Endothelial cell of umbilical vein (primary cell): ENCODE measurements around the gene NHS. TPM values are rescaled to one million over a fixed set of nuclear protein-coding genes. Genes with fewer than 3 reads are reported as not detected.

Experiments
- BruUV-seq: library from RNA; stranded (reverse); fragments of 400-500 nt; replicated peaks from 2 replicates; lab custom pipeline; 2021; lab: Mats Ljungman, UMichigan
- CTCF ChIA-PET: fragments of 300-600, 350-600 bp; sonication (Branson Sonifier 250); formaldehyde crosslinking; loops from one replicate; lab custom pipeline; 2021; ENCODE audit warnings: antibody characterized with exemption, inconsistent platforms; lab: Charles Lee
- POLR2A ChIA-PET: fragments of 300-600, 350-600 bp; sonication (Branson Sonifier 250); formaldehyde crosslinking; loops from one replicate; lab custom pipeline; 2021; ENCODE audit warnings: antibody characterized with exemption, inconsistent platforms; lab: Charles Lee
- DNase-seq: peaks from one replicate; pipeline ENCODE4 v3.0.0-alpha.2; 2011; ENCODE audit warnings: low read depth, low spot score
- FAIRE-seq: peaks from 2 replicates; lab custom pipeline; 2011; peaks lifted over from hg19 to GRCh38; lab: Jason Lieb, UNC
- H2AFZ ChIP-seq: 2 replicates; pipeline ENCODE4 v1.6.0; 2012; ENCODE audit warnings: low read depth, low read length, control low read depth, inconsistent platforms
- H3K27ac ChIP-seq: 2 replicates; pipeline ENCODE4 v1.5.1; 2011; ENCODE audit warnings: low read depth, mild to moderate bottlenecking, control low read depth, low read length, moderate library complexity; ENCODE audit not compliant: insufficient read depth
- H3K27me3 ChIP-seq, 2 experiments: 2 replicates each; pipeline versions ENCODE4 v1.6.0 to v1.6.1; 2011; ENCODE audit warnings: low read length in 2 of 2, mixed read lengths in 1 of 2; ENCODE audit not compliant: control insufficient read depth in 2 of 2, insufficient read depth in 2 of 2
- H3K36me3 ChIP-seq, 2 experiments: 2 replicates in 1 of 2; 3 replicates in 1 of 2; pipeline ENCODE4 v1.5.1; 2011; ENCODE audit warnings: low read length in 2 of 2, mild to moderate bottlenecking in 1 of 2, moderate library complexity in 1 of 2; ENCODE audit not compliant: control insufficient read depth in 2 of 2, insufficient read depth in 2 of 2; ENCODE audit errors: extremely low read depth in 1 of 2
- H3K4me1 ChIP-seq: 3 replicates; pipeline ENCODE4 v1.5.1; 2011; ENCODE audit warnings: mild to moderate bottlenecking, low read length; ENCODE audit not compliant: control insufficient read depth, insufficient read depth; ENCODE audit errors: extremely low read depth
- H3K4me2 ChIP-seq: 2 replicates; pipeline ENCODE4 v1.6.1; 2011; ENCODE audit warnings: low read length, control low read depth, mixed read lengths; ENCODE audit not compliant: insufficient read depth
- H3K4me3 ChIP-seq, 3 experiments: fragments of 200-600 bp in 1 of 3; sonication (generic), shearing (Covaris generic) in 1 of 3; replicated peaks in 1 of 3; 2 replicates each; pipeline ENCODE4 v1.5.1; 2011 to 2016; ENCODE audit warnings: control low read depth in 3 of 3, low read length in 3 of 3, mild to moderate bottlenecking in 2 of 3, inconsistent platforms in 1 of 3, low read depth in 1 of 3, moderate library complexity in 1 of 3; ENCODE audit not compliant: insufficient read depth in 1 of 3
- H3K79me2 ChIP-seq: 2 replicates; pipeline ENCODE4 v1.6.0; 2012; ENCODE audit warnings: low read length, inconsistent platforms; ENCODE audit not compliant: control insufficient read depth, insufficient read depth
- H3K9ac ChIP-seq: replicated peaks from 2 replicates; pipeline ENCODE3; 2011; ENCODE audit warnings: low read length, control low read depth; ENCODE audit not compliant: insufficient read depth; ENCODE audit errors: extremely low read depth
- H3K9me1 ChIP-seq: replicated peaks from 3 replicates; pipeline ENCODE4 v1.6.0; 2011; ENCODE audit warnings: mild to moderate bottlenecking, low read length; ENCODE audit not compliant: control insufficient read depth, insufficient read depth; ENCODE audit errors: extremely low read depth
- H3K9me3 ChIP-seq: replicated peaks from 2 replicates; pipeline ENCODE4 v1.5.1; 2012; ENCODE audit warnings: low read length, inconsistent platforms; ENCODE audit not compliant: control insufficient read depth, insufficient read depth
- H4K20me1 ChIP-seq: replicated peaks from 2 replicates; pipeline ENCODE3; 2011; ENCODE audit warnings: mild to moderate bottlenecking, low read length; ENCODE audit not compliant: control insufficient read depth, insufficient read depth; ENCODE audit errors: extremely low read depth
- EZH2 ChIP-seq: IDR thresholded peaks from 2 replicates; pipeline ENCODE4 v1.6.1; 2012; ENCODE audit warnings: borderline replicate concordance, low read depth, mild to moderate bottlenecking, moderate library complexity, low read length, inconsistent platforms; ENCODE audit not compliant: severe bottlenecking
- FOS ChIP-seq: IDR thresholded peaks from 2 replicates; pipeline ENCODE4 v1.6.1; 2011; ENCODE audit warnings: mild to moderate bottlenecking, low read length, moderate library complexity, borderline replicate concordance; ENCODE audit not compliant: insufficient read depth
- GATA2 ChIP-seq: IDR thresholded peaks from 2 replicates; pipeline ENCODE4 v1.7.0; 2011; ENCODE audit warnings: low read depth, mild to moderate bottlenecking, moderate library complexity, mixed read lengths, low read length; ENCODE audit not compliant: insufficient read length, insufficient read depth
- JUN ChIP-seq: IDR thresholded peaks from 2 replicates; pipeline ENCODE4 v1.6.1; 2011; ENCODE audit warnings: borderline replicate concordance, low read depth; ENCODE audit not compliant: insufficient read length, insufficient read depth
- MYC ChIP-seq: IDR thresholded peaks from one replicate; pipeline ENCODE4 v1.6.1; 2011; ENCODE audit warnings: mild to moderate bottlenecking, low read depth, low read length
- POLR2A ChIP-seq: IDR thresholded peaks from 2 replicates; pipeline ENCODE4 v1.6.1; 2012; ENCODE audit warnings: low read depth, mild to moderate bottlenecking, control low read depth, low read length
- POLR2AphosphoS5 ChIP-seq: IDR thresholded peaks from 2 replicates; pipeline ENCODE4 v1.6.1; 2012; ENCODE audit warnings: low read depth, mild to moderate bottlenecking, control low read depth, low read length, moderate library complexity; ENCODE audit not compliant: insufficient read depth
- dilution Hi-C: fragments of 300-500 bp; cut with MboI; formaldehyde crosslinking; loops from one replicate; pipeline ENCODE4 v1.15.0; 2019; ENCODE audit warnings: low sequenced_read_pairs; ENCODE audit not compliant: extremely low pct_ligation_motif_present
- intact Hi-C: fragments of 100-400 bp; cut with micrococcal nuclease; formaldehyde crosslinking; loops from one replicate; pipeline ENCODE4 v1.10.0; 2022
- polyA plus RNA-seq, 4 experiments: library from polyadenylated mRNA; depleted of rRNA in 3 of 4; stranded (reverse) in 3 of 4; unstranded in 1 of 4; fragments of >200 nt; gene quantifications; 2 replicates each; pipeline versions ENCODE4 v1.2.1 to v1.2.3, GENCODE V29; 2011 to 2012; ENCODE audit warnings: missing spikeins in 1 of 4
- total RNA-seq: library from RNA; stranded (reverse); gene quantifications from 2 replicates; pipeline ENCODE4 v1.2.3, GENCODE V29; 2021
- TF ChIP-seq, protein P1 (sequence below): IDR thresholded peaks from 2 replicates; pipeline ENCODE4 v1.6.1; 2011; ENCODE audit not compliant: insufficient read depth, insufficient read length
- TF ChIP-seq, protein P2 (sequence below), 2 donors: IDR thresholded peaks; 1 replicate in 1 of 2; 2 replicates in 1 of 2; pipeline ENCODE4 v1.5.1; 2011; ENCODE audit warnings: low read length in 2 of 2, mild to moderate bottlenecking in 2 of 2, moderate library complexity in 2 of 2, control low read depth in 1 of 2, inconsistent platforms in 1 of 2, low read depth in 1 of 2; ENCODE audit not compliant: insufficient read depth in 1 of 2; ENCODE audit errors: extremely low read depth in 1 of 2

NHS gene
- total and polyA plus RNA-seq, 2 donors (not counting 3 experiments of a cell fraction or from before 2014, with no cell fraction given): 0.07 to 0.46 TPM

DNA sequence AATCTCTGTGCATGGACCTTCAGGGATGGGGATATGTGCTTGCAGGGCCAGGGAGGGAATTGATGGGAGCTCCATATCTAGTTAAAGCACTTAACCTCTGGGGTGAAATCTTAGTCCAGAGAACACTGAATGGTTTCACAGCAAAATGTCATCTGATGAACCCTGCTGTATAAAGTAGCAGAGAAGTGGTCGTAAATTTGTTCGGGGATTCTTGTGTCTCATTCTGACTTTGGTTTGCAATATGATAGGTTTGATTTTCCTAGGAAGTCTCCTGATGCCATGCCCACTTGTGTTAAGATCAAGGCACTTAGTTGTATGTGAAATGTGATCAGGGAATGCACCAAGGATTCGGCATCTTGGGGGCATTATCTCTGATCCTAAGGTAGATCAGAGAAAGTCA, 96.9 kb downstream of the NHS start:
- Histone ChIP-seq H3K27me3 (no peaks in the 10 kb centered on the region), H2AFZ (no peak overlapping the region), H3K4me3 (no peak overlapping the region), H3K36me3 (no peaks in the 10 kb centered on the region), H3K4me2 (no peak overlapping the region), H3K9me3 (no peaks in the 10 kb centered on the region), H4K20me1 (no peaks in the 10 kb centered on the region), H3K9me1 (no peaks in the 10 kb centered on the region), H3K9ac (no peak overlapping the region), H3K27ac (no peak overlapping the region), H3K79me2 (no peaks in the 10 kb centered on the region), H3K4me1 (no peaks in the 10 kb centered on the region)
- intact Hi-C loops (no loop called here), dilution Hi-C loops (no loop called here)
- no peak for FAIRE-seq
- ChIA-PET CTCF (no interaction called here), POLR2A (no interaction called here)
- no TSS peak for BruUV-seq
- TF ChIP-seq GATA2 (no peak), JUN (no peak), POLR2A (no peak), FOS (no peak), MYC (no peak), EZH2 (no peak), POLR2AphosphoS5 (no peak)
- TF ChIP-seq, protein P1, sequence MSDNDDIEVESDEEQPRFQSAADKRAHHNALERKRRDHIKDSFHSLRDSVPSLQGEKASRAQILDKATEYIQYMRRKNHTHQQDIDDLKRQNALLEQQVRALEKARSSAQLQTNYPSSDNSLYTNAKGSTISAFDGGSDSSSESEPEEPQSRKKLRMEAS: no peak
- TF ChIP-seq, protein P2, sequence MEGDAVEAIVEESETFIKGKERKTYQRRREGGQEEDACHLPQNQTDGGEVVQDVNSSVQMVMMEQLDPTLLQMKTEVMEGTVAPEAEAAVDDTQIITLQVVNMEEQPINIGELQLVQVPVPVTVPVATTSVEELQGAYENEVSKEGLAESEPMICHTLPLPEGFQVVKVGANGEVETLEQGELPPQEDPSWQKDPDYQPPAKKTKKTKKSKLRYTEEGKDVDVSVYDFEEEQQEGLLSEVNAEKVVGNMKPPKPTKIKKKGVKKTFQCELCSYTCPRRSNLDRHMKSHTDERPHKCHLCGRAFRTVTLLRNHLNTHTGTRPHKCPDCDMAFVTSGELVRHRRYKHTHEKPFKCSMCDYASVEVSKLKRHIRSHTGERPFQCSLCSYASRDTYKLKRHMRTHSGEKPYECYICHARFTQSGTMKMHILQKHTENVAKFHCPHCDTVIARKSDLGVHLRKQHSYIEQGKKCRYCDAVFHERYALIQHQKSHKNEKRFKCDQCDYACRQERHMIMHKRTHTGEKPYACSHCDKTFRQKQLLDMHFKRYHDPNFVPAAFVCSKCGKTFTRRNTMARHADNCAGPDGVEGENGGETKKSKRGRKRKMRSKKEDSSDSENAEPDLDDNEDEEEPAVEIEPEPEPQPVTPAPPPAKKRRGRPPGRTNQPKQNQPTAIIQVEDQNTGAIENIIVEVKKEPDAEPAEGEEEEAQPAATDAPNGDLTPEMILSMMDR (IDR thresholded peaks at IDR 0.05; ENCODE audit: extremely low read depth in 1 of 2, insufficient read depth in 1 of 2, low read depth in 1 of 2, low read length in 2 of 2): no peak
- DNase-seq: no peak
